Lung (tissue), 12 donors: ENCODE measurements around the gene MLH3. TPM values are rescaled to one million over a fixed set of nuclear protein-coding genes. Genes with fewer than 3 reads are reported as not detected.

Experiments
- ATAC-seq: fragments of 200-7000 bp; cut with Tn5 transposase; one replicate; pipeline ENCODE4 v1.9.1; 2020; ENCODE audit warnings: moderate number of reproducible peaks; ENCODE audit not compliant: insufficient read depth, low FRiP score
- DNase-seq, 3 donors: peaks; one replicate each; pipeline ENCODE4 v3.0.0-alpha.2; 2013 to 2017
- H3K27ac ChIP-seq, 2 donors: one replicate each; pipeline ENCODE4 v1.5.1; 2013; ENCODE audit warnings: mild to moderate bottlenecking in 2 of 2, moderate library complexity in 2 of 2, control low read depth in 1 of 2, inconsistent platforms in 1 of 2, low read depth in 1 of 2, low read length in 1 of 2
- H3K27me3 ChIP-seq, 3 donors: one replicate each; pipeline ENCODE4 v1.5.1; 2013; ENCODE audit warnings: low read length in 2 of 3; ENCODE audit not compliant: control insufficient read depth in 3 of 3, insufficient read depth in 3 of 3
- H3K36me3 ChIP-seq, 4 donors: one replicate each; pipeline ENCODE4 v1.5.1; 2013; ENCODE audit warnings: low read length in 4 of 4, mild to moderate bottlenecking in 1 of 4, moderate library complexity in 1 of 4; ENCODE audit not compliant: control insufficient read depth in 4 of 4, insufficient read depth in 4 of 4
- H3K4me1 ChIP-seq, 5 donors: one replicate each; pipeline ENCODE4 v1.5.1; 2013; ENCODE audit warnings: low read length in 5 of 5, mild to moderate bottlenecking in 2 of 5, moderate library complexity in 1 of 5; ENCODE audit not compliant: control insufficient read depth in 5 of 5, insufficient read depth in 5 of 5
- H3K4me3 ChIP-seq: one replicate; pipeline ENCODE4 v1.5.1; 2013; ENCODE audit warnings: mild to moderate bottlenecking, control low read depth, moderate library complexity
- H3K9ac ChIP-seq, 2 donors: one replicate each; pipeline ENCODE4 v1.5.1; 2013; ENCODE audit warnings: low read length in 2 of 2, control low read depth in 1 of 2; ENCODE audit not compliant: insufficient read depth in 1 of 2
- H3K9me3 ChIP-seq, 4 donors: one replicate each; pipeline ENCODE4 v1.5.1; 2013; ENCODE audit warnings: low read length in 3 of 4, mild to moderate bottlenecking in 1 of 4, moderate library complexity in 1 of 4; ENCODE audit not compliant: control insufficient read depth in 4 of 4, insufficient read depth in 3 of 4
- WGBS, 2 donors: extraction: QIAGEN DNeasy Blood & Tissue Kit; methylation state at CpG; one replicate each; pipeline ENCODE4 v1.1.7; 2013; 5-methylcytosine and 5-hydroxymethylcytosine counted together
- polyA plus RNA-seq, 2 donors: library from polyadenylated mRNA; stranded (reverse); fragments of 200-250 nt; gene quantifications; one replicate each; pipeline ENCODE4 v1.2.1, GENCODE V29; 2013
- total RNA-seq, 2 donors: library from RNA; depleted of rRNA in 1 of 2; stranded (reverse); fragments of >200 nt in 1 of 2; gene quantifications; one replicate each; pipeline ENCODE4 v1.2.1, GENCODE V29; 2014 to 2021
- TF ChIP-seq, protein P1 (sequence below): IDR thresholded peaks from 2 replicates; pipeline ENCODE4 v1.5.1; 2012; ENCODE audit warnings: mild to moderate bottlenecking; ENCODE audit errors: control extremely low read depth, extremely low read depth
- donor health status: control.
- donor health status: control.
- donor health status: Bipolar disorder and iron deficiency.
- donor health status: healthy.
- donor health status: DM: yes; HTN: yes; CAD: no.

MLH3 gene
- total and polyA plus RNA-seq, 4 donors: 10.1 to 60.6 (median 19.9) TPM

DNA sequence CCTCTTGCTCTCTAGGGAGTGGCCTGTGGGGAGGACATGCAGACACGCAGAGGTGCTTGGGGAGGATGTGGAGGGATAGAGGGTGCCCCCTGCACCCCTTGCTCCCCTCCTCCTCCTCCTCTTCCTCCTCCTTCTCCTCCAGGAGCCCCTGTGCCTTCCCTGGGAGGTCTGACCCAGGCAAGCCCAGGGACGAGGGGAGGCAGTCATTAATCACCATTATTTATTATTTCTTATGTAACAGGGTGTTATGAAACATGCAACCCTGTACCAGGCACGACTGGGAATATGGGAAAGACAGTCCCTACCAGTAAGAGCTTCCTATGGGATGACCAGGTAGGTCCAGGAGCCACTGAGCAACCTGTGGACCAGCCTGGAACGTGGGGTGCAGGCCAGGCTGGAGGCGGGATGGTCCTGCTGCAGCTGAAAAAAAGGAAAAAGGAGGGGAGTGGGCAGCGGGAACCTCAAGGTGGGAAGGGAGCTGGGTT, 73.3 kb downstream of the MLH3 start:
- no peak for DNase-seq

DNA sequence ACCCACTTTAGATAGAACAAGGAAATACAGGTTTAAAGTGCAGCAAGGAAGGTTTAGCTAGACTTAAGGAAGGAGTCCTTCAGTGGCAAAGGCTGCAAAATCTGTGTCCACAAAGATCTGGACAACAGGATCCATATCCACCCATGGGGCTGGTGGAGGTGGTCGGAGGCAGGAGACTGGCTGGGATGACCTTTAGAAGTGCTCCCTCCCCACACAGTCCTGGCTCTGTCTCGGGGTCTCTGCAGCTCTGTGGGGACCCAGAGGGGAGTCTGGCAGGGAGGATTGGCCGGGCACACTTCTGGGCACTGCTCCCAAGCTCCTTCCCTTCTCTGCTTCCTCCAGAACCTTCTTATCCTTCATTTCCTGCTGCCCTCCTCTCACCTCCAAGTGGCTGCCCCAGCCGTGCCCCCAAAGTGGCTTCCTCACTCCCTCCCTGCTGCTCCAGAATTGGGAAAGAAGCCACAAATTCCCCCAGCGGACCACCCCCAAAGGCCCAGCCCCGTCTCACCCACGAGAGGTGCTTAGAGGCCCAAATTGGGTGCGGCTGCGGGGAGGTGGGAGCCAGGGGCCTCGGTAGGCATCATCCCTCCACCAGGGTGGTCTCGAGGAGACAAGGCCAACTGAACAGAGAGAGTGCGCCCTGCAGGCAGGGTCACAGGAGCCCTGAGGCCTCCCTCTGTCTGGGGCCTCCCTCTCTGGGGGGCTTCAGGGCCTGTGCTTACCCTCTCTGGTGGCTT, 73.9 kb downstream of the MLH3 start:
- H3K36me3 ChIP-seq: no peaks in the 10 kb centered on the region
- WGBS, 2 donors: 79 to 80% methylated on average over 12 of the region's 12 CpGs
- ATAC-seq: no peak
- H3K9me3 ChIP-seq: no peaks in the 10 kb centered on the region
- no peak overlapping the region for H3K9ac ChIP-seq
- H3K27ac ChIP-seq: no peak overlapping the region
- DNase-seq: peak in 2 of 3 donors; percentile 32 to 57
- no peak overlapping the region for H3K4me3 ChIP-seq
- peaks cover 7 to 94% (median 27%) of the 10 kb centered on the region in 5 donors for H3K4me1 ChIP-seq
- TF ChIP-seq, protein P1, sequence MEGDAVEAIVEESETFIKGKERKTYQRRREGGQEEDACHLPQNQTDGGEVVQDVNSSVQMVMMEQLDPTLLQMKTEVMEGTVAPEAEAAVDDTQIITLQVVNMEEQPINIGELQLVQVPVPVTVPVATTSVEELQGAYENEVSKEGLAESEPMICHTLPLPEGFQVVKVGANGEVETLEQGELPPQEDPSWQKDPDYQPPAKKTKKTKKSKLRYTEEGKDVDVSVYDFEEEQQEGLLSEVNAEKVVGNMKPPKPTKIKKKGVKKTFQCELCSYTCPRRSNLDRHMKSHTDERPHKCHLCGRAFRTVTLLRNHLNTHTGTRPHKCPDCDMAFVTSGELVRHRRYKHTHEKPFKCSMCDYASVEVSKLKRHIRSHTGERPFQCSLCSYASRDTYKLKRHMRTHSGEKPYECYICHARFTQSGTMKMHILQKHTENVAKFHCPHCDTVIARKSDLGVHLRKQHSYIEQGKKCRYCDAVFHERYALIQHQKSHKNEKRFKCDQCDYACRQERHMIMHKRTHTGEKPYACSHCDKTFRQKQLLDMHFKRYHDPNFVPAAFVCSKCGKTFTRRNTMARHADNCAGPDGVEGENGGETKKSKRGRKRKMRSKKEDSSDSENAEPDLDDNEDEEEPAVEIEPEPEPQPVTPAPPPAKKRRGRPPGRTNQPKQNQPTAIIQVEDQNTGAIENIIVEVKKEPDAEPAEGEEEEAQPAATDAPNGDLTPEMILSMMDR: no peak
- no peaks in the 10 kb centered on the region for H3K27me3 ChIP-seq

More for the DNA sequence above, 73.3 kb downstream of the MLH3 start:
- H3K27ac ChIP-seq: no peak overlapping the region
- no peak overlapping the region for H3K4me3 ChIP-seq
- no peaks in the 10 kb centered on the region for H3K27me3 ChIP-seq
- no peaks in the 10 kb centered on the region for H3K9me3 ChIP-seq
- peaks cover 3 to 93% (median 25%) of the 10 kb centered on the region in 5 donors for H3K4me1 ChIP-seq
- no peaks in the 10 kb centered on the region for H3K36me3 ChIP-seq
- no peak for ATAC-seq
- 57 to 65% methylated on average over 6 of the region's 6 CpGs for WGBS, 2 donors
- no peak overlapping the region for H3K9ac ChIP-seq
- TF ChIP-seq, protein P1: no peak

DNA sequence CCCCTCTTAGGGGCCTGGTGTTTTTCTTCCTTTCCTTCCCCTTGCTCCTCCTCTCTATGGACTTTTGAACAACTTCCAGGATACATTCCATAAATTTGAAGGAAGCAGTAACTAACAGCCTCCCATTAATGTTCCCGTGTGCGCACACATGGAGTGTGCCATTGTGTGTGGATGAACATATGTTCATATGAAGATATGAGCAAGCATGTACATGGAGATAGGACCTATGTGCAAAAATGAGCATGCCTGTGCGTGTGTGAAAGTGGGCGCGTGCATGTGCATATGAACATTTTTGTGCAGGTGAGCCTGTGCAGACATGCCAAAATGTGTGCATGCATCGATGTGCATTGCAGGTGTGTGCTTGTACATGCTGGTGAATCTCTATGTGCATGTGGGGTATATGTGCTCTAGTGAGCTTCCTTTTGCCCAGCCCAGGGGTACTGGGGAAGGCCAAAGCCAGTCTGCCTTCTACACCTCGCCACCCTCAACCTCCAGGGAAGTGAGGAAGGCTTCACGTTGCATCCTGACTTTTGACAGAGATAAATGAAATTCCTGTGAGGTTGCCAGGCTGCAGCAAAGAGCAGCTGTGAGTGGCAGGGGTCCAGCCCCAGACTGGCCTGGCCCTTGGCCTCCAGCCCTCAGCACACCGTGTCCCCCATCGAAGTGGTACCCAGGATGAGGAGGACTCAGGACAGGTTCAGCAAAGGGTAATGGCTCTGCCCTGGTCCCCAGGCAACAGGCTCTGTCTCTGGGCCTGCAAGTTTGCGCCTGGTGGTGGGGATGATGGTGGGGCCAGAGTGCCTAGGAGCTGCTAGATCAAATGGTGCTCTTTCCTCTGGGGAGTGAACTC, 74.8 kb downstream of the MLH3 start:
- H3K4me3 ChIP-seq: no peak overlapping the region
- TF ChIP-seq, protein P1: no peak
- H3K9ac ChIP-seq: no peak overlapping the region
- no peaks in the 10 kb centered on the region for H3K27me3 ChIP-seq
- peaks cover 7 to 85% (median 27%) of the 10 kb centered on the region in 5 donors for H3K4me1 ChIP-seq
- DNase-seq (no peak), ATAC-seq (no peak)
- H3K27ac ChIP-seq: no peak overlapping the region
- WGBS, 2 donors: 81 to 82% methylated on average over 11 of the region's 11 CpGs
- no peaks in the 10 kb centered on the region for H3K36me3 ChIP-seq
- H3K9me3 ChIP-seq: no peaks in the 10 kb centered on the region
